Activated CD8-positive, alpha-beta memory T cell treated with anti-CD3 and anti-CD28 coated beads, Interleukin-2, amount 50 U/mL, for 1 hour (primary cell): Measurements from ENCODE around the gene NDUFA12.
"Not testable (repeated sequence)": the region's sequence is repeated elsewhere in the genome, so short reads cannot be mapped to it uniquely, and the experiment has no call there.

Experiments used
- DNase-seq: peaks from one replicate; pipeline ENCODE4 v3.0.0-alpha.2; 2020; ENCODE audit errors: extremely low read depth

The NDUFA12 gene

DNA sequence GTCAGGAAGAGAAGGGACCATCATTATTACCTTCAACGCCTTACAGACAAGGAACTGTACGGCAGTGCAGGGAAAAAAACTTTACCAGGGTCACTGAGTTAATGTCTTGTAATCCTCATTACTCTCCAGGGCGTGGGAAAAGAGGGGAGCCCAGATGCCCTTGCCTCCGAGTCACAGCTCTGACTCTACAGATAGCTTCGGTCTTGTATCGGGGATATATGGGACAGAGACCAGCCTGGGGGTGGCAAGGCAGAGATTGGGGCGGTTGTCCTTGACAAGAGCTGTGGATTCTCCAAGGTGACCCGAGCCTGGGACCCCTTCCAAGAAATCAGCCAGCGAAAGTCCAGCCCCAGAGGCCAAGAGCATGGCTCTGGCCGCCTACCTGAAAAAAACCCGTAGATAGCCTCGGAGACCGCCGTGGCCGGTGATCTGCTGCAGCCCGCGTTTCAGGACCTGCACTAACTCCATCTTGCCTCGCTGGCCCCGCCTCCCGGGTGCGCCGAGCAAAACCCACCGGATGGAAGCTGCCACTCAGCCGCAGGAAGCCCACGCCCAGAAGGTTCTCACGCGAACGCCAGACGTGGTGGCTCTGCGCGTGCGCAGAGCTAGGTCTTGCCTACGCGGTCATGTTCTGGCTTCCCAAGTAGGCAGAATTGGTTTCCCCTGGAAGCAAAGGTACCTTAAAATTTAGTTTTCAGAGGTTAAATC lies at the start of gene NDUFA12:
Gene NDUFA12, minus strand, starts transcription at position 485 of the 708 bp plus-strand sequence. Its CDS starts 17 bp downstream, at position 468.
- peak; percentile 82 for DNase-seq

DNA sequence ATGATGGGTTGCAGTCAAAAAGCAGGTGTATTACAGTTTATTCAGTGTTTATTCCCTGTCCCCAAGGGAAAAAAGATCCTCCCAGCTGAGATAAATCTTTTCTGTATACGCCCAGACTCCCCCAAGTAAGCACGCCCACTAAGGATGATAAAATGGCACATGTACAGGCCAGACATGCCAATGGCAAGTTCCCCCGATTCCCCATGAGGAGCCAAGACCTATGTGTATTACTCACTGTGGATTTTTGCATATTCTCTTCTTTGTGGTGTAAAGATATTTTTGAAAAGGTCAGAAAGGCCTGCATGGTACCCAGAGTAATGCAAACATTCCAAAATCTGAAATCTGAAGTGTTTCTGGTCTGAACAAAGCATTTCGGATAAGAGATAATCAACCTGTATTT lies 47.7 kb upstream of the NDUFA12 start:
- DNase-seq, result no peak

DNA sequence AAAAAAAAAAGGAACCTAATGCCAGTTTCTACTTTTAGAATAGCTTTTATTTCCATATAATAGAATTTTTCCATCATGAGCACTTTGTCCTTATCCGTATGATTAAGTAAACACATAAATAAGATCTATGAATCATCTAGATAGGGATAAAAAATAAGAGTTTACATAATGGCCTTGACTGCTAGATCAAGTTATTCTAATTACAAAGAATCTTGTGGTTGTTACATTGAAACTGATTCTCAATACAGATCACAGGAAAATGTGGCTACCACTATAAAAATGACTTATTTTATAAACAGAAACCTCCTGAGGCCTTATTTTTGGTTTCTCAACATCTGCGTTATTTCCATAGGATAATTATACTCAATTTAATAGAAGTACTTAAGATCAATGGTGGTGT lies 34.4 kb upstream of the NDUFA12 start:
- DNase-seq, result no peak

DNA sequence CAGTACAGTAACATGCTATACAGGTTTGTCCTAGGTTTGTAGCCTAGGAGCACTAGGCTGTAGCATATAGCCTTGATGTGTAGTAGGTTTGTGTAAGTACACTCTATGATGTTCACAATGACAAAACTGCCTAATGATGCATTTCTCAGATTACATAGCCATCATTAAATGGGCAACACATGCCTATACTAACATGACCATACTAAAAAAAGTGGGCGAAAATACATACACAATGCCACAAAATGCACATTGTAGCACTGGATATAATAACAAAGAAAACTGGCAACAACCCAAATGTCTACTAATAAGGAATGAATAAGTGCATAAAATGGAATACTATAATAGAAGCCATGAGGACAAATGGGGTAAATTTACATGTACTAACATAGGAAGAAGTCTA lies 31.3 kb upstream of the NDUFA12 start:
- DNase-seq, result no peak

DNA sequence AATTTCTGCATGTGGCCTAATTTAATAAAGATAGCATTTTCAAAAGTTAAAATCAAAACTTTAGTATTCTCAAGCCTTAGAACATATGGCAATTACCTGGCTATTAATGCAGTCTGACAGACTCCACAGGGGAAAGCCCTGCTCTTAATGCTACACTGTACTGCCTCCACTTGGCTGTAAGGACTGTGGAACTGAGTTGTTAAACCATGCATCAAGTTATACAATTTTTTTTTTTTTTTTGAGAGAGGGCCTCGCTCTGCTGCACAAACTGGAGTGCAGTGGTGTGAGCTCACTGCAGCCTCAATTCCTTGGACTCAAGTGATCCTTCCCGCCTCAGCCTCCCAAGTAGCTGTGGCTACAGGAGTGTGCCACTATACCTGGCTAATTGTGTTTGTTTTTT lies 19.0 kb upstream of the NDUFA12 start:
- DNase-seq, result no peak

DNA sequence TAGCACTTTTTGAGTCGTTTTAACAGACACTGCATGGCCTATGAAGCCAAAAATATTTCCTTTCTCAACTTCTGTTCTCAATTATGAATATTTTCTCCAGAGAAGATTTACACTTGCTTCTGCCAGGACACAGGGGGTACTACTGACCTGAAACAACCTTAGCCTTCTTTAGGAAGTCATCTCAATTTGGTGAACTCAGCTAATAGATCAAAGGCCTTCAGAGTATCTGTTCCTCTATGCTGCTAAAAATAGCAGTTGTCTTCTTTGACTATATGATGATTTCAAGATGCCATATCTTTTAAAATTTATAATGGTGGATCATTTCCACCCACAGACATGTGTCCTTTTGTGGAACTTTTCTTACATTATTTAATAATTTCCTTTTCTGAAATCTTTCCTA lies 14.0 kb upstream of the NDUFA12 start:
- no peak for DNase-seq

DNA sequence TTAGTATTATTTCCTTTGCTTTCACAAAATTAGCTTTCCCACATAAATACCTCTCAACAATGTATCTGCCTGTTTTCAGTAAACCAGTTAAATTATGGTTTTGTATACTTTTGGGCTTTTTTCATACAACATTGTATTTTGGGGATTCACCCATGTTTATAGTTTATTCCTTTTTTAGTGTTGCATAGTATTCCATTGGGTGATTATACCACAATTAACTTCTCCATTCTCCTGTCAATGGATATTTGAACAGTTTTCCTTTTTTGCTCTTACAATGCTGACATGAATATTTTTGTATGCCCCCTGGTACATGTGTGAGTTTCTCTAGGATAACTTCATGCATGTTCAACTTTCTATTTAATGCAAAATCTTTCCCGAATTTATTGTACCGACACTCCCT lies 12.6 kb upstream of the NDUFA12 start:
- no peak for DNase-seq

DNA sequence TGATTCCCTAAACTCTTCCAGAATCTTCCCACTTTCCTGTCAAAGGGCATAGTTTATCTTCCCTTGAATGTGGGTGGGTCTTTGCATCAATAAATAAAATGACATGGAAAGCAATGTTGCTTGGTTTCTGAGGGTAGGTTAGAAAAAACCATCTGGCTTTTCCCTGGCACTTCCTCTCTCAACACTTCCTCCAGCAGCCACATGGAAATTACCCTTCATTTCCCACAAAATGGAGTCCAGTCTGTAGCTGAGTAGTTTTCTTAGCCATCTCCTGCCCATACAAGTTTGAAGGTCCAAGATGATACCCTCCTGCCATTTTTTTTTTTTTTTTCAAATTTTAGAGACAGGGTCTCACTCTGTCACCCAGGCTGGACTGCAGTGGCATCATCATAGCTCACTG lies 11.1 kb upstream of the NDUFA12 start:
- no peak for DNase-seq

DNA sequence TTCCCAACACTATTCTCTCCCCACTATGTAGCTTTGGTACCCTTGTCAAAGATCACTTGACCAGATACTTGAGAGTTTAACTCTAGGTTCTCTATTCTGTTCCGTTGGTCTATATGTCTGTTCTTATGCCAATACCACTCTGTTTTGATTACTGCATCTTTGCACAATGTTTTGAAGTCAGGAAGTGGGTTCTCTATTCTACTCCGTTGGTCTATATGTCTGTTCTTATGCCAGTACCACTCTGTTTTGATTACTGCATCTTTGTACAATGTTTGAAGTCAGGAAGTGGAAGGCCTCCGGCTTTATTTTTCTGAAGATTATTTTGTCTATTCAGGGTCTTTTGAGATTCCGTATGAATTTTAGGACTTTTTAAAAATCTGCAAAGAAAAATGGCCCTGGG lies 2.7 kb upstream of the NDUFA12 start:
- no peak for DNase-seq

DNA sequence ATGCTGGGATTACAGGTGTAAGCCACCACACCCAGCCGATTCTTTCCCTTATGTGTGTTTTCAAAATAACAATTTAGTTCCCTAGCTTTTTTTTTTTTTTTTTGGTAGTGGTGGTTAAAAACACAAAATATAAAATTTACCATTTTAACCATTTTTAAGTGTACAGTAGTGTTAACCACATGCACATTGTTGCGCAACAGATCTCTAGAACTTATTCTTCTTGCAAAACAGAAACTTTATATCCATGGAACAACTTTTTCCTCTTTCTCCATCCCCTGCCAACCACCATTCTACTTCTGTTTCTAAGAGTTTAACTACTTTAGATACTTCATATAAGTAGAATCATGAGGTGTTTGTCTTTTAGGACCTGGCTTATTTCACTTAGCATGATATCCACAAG lies 1.1 kb upstream of the NDUFA12 start:
- DNase-seq, result no peak

DNA sequence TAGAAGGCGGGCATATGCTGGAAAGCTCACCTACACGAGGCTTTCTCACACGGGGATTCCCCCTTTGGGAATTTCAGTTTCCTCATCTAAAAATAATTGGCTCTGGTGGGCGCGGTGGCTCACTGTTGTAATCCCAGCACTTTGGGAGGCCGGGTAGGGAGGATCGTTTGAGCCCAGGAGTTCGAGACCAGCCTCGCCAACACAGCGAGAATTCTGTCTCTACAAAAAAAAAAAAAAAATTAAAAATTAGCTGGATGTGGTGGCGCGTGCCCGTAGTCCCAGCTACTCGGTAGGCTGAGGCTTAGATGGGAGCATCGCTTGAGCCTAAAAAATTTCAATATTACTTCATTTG lies 400 bp upstream of the NDUFA12 start:
- DNase-seq, result no peak

DNA sequence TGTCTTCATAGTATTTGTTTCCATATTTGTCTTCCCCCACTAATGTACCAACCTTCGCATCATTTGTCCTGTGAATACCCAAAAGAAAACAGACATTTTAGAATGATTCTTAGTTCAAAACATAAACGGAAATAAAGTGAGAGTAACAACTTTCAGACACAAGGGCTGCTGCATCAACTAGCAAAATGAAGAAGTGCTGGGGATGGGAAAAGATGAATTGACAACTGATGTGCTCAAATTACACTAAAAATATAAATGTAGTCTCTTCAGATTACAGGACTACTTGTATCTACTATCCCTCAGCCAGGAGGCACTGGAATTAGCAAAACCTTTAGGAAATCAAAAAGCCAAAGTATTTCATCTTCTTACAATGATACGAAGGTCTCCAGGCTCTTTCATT lies 743 bp downstream of the NDUFA12 start:
- no peak for DNase-seq

DNA sequence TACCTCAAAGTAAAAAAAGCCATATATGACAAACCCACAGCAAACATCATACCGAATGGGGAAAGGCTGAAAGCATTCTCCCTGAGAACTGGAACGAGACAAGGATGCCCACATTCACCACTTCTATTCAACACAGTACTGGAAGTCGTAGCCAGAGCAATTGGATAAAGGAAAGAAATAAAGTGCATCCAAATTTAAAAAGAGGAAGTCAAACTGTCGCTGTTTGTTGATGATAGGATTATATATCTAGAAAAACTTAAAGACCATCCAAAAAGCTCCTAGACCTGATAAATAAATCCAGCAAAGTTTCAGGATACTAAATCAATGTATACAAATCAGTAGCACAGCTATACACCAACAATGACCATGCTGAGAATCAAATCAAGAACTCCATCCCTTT lies 5.2 kb downstream of the NDUFA12 start:
- DNase-seq, result no peak

DNA sequence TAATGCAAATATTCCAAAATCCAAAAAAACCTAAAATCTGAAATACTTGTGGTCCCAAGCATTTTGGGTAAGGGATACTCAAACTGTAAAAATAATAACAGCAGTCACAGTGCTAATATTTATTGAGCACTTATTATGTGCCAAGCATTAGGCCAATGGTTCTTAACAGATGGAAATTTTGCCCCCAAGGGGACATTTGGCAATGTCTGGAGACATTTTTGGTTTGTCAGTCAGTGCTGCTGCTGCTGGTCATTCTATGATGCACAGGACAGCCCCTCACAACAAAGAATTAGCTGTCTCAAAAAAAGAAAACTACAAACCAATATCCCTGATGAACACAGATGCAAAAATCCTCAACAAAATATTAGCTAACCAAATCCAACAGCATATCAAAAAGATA lies 5.8 kb downstream of the NDUFA12 start:
- DNase-seq, result no peak

DNA sequence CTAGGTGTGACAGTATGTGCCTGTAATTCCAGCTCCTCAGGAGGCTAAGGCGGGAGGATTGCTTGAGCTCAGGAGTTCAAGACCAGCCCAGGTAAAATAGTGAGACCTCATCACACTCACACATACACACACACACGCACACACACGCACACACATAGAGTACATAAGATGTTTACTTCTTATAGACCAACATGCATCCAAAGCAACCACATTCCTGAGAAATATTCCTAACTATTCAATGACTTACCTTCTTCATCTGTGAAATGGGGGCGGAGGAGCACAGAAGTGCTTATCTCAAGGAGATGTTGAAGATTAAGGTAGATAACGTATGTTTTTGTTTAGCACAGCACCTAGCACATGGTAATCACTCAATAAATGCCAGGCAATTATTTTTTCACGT lies 6.4 kb downstream of the NDUFA12 start:
- no peak for DNase-seq

DNA sequence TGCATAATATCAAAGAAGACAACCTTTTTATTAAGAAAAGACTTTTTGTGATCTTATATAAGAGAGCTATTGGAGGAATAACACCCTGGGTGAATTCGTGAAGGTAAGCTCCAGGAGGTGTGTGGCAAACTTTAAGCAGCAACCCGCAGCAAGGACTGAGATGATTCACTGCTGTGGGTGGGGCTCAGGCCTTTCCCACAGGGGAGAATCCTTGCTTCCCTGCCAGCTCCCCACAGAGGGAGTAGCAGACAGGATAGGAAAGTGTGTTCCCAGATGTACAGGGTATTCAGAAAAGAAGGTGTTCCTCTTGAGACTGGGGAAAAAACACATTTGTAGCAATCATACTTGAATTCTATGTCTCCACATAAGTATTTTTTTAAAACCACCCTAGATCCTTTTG lies 9.2 kb downstream of the NDUFA12 start:
- DNase-seq, result no peak

DNA sequence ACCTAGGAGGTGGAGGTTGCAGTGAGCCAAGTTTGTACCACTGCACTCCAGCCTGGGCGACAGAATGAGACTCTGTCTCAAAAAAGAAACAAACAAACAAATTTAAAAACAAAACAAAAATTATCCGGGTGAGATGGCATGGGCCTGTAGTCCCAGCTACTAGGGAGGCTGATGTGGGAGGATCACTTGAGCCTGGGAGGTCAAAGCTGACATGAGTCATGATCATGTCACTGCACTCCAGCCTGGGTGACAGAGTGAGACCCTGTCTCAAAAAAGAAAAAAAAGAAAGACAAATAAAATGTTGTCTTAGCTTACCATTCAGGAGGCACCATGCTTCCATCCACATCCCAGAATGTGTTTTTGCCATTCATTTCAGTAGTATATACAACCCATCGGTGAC lies 9.6 kb downstream of the NDUFA12 start:
- not testable (repeated sequence) for DNase-seq

DNA sequence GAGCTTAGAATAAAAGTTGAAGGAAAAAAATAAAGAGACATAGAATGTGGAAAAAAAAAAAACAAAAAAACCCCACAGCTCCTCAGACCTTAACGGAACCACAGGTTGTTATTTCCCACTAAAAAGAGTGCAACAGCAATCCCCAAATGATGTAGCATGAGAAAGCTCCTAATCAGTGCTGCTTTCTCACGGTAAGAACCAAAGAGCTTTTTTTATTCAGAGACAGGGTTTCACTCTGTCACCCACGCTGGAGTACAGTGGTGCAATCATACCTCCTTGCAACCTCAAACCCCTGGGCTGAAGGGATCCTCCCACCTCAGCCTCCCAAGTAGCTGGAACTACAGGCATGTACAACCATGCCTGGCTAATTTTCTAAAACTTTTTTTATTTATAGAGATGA lies 13.3 kb downstream of the NDUFA12 start:
- DNase-seq, result no peak

DNA sequence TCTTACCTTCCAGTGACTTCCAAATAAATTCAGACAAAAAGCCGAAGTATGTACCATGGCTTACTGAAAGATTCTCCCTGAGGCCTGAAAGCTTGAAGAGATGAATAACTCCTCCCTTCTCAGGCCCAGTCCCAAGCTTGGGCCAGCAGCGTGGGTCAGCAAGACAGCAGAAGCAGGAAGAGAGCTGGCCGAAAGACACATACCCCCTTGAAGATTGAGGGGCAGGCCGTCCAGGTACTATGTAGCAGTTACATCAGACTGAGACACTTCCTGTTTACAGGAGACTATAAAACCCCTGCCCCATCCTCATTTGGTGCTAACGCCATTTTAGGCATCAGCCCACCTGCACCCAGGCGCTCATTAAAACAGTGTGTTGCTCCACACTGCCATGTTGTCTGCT lies 15.0 kb downstream of the NDUFA12 start:
- DNase-seq, result no peak

DNA sequence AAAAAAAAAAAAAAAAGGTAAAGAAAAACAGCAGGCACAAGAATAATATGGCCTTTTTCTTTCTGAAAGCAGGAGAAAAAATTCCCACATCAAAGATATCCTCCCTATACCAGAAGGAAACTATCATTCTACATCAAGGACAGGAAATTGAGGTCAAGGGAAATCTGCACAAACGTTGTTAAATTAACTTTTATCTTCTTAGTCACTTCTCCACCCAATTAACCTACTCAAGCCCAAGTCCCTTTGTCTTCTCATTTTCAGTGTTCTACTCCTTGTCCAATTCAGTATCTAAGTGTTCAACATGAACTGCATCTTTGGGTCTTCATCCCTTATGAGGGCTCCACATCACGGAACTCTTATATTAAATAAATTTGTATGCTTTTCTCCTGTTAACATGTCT lies 15.7 kb downstream of the NDUFA12 start:
- no peak for DNase-seq

DNA sequence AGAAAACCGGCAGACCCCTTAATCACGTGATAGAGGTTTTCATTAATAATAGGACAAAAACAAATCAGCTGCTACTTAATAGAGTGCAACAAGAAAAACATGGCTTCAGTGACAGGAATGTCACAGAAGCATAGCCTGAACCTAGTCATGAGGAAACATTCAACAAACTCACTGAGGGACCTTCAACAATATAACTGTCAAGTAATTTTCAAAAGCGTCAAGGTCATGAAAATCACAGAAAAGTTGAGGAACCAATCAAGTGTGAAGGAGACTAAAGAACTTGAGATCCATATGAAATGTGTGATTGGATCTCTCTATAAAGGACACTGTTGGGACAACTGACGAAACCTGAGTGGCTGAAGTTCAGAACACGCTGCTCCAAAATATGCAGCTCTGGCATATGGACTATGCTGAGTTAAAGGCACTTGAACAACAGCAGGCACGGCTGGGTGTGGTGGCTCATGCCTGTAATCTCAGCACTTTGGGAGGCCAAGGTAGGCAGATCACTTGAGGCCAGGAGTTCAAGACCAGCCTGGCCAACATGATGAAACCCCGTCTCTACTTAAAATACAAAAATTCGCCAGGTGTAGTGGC lies 16.3 kb downstream of the NDUFA12 start:
- DNase-seq, result no peak

DNA sequence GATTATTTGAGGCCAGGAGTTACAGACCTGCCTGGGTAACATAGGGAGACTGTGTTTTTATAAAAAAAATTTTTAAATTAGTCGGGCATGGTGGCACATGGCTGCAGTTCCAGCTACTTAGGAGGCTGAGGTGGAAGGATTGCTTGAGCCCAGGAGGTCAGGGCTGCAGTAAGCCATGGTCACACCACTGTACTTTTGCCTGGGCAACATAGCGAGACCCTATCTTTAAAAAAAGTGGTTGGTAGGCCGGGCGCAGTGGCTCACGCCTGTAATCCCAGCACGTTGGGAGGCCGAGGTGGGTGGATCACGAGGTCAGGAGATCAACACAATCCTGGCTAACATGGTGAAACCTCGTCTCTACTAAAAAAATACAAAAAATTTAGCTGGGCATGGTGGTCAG lies 18.4 kb downstream of the NDUFA12 start:
- not testable (repeated sequence) for DNase-seq

DNA sequence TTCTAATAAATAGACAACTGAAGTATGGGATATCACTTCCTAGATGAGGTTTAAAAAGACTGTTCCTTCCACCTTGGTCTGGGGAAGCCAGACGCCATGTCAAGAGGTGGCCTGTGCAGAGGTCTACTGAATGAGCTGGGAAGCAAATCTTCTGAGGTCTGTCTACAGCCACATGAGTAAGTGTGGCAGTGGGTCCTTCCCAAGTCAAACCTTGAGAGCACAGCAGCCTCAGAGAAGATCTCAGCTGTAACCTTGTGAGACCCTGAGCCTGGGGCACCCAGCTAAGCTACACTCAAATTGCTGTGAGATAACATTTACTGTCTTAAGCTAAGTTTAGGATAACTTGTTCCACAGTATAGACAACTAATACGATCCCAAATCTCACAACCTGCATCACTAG lies 20.2 kb downstream of the NDUFA12 start:
- DNase-seq, result no peak

DNA sequence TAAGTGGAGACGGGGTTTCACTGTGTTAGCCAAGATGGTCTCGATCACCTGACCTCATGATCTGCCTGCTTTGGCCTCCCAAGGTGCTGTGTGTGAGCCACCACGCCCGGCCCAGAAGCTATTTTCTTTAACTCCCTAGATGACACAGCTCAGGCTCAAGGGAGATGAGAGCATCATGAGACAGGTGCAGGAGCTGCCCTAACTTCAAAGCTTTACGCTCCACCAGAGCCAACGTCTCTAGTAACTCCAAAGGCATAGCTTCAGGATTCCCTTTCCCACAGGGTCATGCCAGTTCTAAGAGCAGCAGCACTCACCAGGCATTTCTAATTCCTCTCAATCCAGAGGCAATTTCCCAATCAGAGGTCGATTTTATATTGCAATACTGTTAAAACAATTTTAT lies 21.0 kb downstream of the NDUFA12 start:
- DNase-seq, result no peak
